Stimulated activated CD4-positive, alpha-beta T cell treated with anti-CD3 and anti-CD28 coated beads, TNF-alpha, amount 100 ng/mL, for 4 hours (primary cell): Measurements from ENCODE around the gene GTF3C1.

Experiments used
- DNase-seq, 3 experiments: peaks; one replicate each; pipeline ENCODE4 v3.0.0-alpha.2; 2020; ENCODE audit warnings: low read depth in 3 of 3

GTF3C1 gene

GRCh38 chr16:27517664-27518063 is 32.0 kb downstream of the GTF3C1 start:
- DNase-seq, result no peak

DNA sequence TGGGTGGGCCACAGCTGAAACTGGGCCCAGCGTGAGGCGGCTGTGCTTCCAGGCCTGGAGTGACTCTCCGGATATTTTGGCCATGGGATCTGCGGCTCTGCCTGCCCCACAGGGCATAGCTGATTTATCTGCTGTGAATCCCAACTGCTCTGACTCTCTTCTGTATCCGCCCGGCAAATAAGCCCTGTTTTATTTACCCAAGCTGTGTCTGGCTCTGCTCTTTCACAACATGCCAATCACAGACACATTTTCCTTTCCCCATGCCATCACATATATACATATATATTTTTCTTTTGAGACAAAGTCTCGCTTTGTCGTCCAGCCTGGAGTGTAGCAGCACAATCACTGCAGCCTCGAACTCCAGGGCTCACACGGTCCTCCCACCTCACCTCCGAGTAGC is 33.3 kb downstream of the GTF3C1 start:
- no peak for DNase-seq

DNA sequence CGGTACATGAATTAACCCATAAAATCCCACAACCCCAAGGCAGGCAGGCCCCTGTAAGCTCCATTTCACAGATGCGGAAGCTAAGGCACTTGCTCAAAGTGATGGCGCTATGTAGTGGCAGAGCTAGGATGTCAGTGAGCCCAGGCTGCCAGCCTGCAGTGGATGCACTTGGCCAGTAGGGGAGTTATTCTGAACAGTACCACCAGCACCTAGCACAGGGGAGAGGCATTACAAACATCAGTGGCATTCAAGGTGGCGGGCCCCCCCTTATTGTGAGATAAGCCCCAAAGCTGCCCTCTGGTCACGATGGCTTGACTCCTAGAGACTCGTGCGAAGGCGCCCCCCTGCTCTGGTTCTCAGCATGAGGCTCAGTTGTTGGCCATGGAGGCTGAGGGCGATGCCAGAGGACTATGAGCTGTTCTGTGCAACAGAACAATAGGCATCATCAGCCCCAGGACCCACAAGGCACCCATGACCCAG is 33.8 kb downstream of the GTF3C1 start:
- no peak for DNase-seq

- no peak for DNase-seq
These were observed 34.9 kb downstream of the GTF3C1 start for GRCh38 chr16:27514806-27515205.

DNA sequence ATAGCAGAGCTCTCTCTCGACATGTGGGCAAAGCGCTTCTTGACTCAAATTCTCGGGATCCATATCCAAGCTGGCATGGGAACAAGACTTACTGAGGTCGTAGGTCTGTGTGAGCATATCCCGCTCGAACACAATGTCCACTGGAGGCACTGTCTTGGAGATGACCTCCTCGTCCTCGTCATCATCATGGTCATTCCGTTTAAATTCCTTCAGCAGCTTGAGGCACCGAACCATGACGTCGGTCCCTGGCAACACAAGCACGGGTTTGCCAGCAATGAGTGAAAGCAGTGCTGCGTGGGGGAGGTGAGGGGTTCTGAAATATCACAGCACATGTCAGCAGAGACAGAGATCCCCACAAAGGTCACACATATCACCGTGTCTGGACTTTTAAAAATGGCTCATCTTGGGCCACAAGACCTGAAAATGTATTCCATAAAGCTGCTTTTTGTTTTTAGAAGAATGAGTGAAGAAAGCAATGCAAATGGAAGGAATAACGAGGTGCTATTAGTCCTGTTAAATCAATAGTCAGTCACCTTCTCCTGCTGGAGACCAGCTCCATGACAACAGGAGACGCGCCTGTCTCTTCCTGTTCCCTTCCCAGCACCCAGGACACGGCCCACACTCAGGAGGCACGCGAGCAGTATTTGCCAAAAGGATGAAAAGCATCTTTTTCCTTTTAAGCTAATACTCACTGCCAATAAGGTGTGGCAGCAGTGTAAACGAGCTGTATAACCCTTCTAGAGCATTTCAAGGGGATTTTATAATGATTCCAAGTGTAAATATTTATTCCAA is 37.9 kb downstream of the GTF3C1 start:
- DNase-seq, result no peak

DNA sequence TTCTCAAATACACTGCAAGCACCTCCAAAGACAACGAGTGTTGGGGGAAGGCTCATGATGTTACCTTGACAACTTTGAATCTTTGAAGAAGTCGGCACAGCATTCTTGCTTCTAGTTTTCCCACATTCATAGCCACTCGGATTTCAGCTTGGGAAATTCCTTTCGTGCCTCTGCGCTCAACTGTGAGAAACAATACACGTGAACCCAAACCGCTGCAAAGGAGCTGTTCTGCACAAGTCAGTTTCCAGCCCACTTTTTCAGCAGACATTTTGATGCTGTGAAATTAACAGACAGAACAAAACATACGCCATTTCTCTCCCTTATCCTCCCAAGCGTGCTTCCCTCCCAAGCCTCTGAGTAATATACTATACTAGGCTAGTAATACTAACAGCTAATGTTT is 41.2 kb downstream of the GTF3C1 start:
- DNase-seq, result no peak

GRCh38 chr16:27506771-27507170 is 42.9 kb downstream of the GTF3C1 start:
- DNase-seq, result no peak

DNA sequence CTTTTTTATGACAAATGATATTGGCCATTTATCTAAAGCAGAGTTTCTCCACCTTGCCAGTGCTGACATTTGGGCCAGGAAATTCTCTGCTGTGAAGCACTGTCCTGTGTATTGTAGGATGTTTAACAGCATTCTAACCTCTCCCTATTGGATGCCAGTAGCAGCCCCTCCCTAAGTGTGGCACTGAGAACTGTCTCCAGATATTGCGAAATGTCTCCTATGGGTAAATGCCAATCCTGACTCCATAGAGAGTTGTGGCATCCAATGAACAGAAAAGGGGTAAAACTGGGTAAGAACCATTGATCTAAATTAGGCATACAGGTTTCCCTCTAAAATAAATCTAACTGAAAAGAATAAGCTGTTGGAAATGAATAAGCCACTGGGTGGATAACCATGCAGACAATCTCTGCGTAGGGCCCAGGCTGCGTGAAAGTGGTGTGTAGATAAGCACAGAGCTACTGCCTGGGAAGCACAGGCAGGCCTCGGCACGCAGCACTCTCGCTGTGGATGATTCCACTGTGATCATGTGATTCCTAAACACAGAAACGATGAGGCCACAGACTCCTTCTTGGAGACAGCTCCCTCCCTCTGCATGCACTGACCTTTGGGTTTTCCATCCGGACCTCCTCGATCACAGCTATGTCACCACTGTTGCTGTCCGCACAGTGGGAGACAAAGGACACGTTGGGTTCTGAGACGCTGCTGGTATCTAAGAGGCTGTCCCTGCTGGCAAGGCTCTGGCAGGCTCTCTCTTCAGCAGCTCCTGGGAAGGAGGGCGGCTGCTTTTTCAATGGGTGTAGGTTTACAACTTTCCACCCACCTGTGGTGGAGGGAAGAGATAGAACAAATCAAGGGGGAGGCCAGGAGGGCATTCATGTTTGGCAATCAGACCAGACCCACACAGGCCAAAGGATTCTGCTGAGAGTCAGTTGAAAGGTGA is 44.1 kb downstream of the GTF3C1 start:
- DNase-seq, result no peak

DNA sequence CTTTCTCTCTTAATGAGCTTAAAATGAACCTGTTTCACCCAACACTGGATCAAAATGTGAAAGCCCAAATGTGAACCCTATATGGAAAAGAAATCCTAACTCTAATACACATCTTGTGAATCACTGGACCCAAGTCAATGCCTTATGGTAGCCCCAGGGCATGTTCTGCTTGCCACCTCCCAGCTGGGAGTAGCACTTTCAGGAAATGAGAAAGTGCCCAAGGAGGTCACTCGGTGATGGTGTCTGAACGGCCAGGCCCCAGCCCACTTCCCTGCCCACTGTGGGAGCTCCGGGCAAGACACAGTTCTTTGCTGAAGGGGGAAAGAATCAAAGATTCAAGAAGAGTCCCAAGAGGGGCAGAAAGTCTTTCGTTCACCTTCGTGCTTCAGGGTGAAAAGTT is 46.1 kb downstream of the GTF3C1 start:
- DNase-seq, result no peak

- no peak for DNase-seq
These were observed 48.9 kb downstream of the GTF3C1 start for GRCh38 chr16:27500801-27501200.

- DNase-seq, result no peak
These were observed 50.1 kb downstream of the GTF3C1 start for GRCh38 chr16:27499659-27500055.

- DNase-seq, result no peak
These were observed 50.6 kb downstream of the GTF3C1 start for GRCh38 chr16:27498916-27499658.

GRCh38 chr16:27498031-27498825 is 51.5 kb downstream of the GTF3C1 start:
- no peak for DNase-seq

GRCh38 chr16:27495191-27495590 is 54.5 kb downstream of the GTF3C1 start:
- no peak for DNase-seq

GRCh38 chr16:27492588-27492979 is 57.1 kb downstream of the GTF3C1 start:
- no peak for DNase-seq

GRCh38 chr16:27491894-27492587 is 57.7 kb downstream of the GTF3C1 start:
- DNase-seq, result no peak

DNA sequence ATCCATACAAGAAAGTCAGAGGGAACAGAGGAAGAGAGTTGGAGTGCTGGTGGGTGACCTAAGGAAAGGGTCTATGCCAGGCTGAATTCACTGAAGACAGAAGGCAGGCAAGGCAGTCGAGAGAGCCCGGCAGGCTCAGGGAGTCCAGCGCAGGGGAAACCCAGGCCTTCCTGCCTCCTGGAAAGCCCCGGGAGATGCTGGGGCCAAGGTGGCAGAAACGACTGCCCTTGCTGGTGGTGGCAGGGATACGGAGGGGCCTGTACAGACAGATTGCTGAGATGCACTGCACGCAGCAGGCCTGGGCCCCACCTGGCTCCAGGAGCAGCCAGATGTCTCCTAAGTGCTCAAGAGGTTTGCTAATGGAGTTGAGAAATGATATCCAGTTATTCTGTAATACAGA is 59.8 kb downstream of the GTF3C1 start:
- no peak for DNase-seq

GRCh38 chr16:27489421-27489820 is 60.3 kb downstream of the GTF3C1 start:
- no peak for DNase-seq

DNA sequence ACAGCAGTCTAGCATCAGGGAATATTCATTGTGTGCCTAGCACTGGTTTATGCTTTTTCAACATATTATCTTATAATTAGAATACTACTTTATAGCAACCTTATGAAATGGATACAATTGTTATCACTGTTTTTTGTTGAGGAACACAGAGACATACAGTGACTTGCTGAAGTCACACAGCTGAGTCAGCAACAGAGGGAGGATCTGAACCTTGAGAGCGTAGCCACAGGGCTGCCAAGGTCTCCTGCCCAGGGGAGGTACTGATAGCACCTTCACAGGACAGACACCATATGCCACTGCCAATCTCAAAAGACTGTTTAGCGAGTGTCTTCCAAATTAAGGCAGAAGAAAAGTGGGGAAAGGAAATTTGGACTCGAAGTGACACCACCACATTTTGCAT is 63.0 kb downstream of the GTF3C1 start:
- no peak for DNase-seq

DNA sequence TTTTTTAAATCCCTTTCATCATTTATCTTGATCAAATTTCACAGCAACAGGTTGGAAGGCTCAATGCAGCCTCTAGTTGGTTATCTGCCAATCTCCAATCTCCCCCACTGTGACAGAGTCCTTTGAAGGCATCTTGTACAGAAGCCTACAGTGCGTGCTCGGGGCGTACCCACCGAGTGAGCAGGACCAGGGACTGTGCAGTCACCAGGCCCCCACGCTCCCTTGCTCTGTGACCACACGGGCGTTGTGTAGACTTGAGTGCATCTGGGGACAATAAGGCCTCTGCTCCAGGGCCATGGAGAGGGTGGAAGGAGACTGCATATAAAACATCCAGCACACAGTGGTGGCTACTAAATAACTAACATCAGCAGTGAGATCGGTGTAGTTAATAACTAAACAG is 63.4 kb downstream of the GTF3C1 start:
- no peak for DNase-seq

- no peak for DNase-seq
These were observed 63.9 kb downstream of the GTF3C1 start for GRCh38 chr16:27485811-27486210.
